Activated T-cell treated with anti-CD3 and anti-CD28 coated beads, Interleukin-2, amount 50 U/mL, for 72 hours (primary cell): ENCODE results near the gene CACNA2D4. TPM values are rescaled to one million over a fixed set of nuclear protein-coding genes. Genes with fewer than 3 reads are reported as not detected.

Source experiments
- ATAC-seq, 2 donors: fragments of 150-1000 bp; cut with Tn5 transposase; replicated peaks in 1 of 2; 2 replicates each; pipeline ENCODE4 v1.10.0; 2021; ENCODE audit warnings: moderate library complexity in 2 of 2, mild to moderate bottlenecking in 1 of 2
- DNase-seq, 2 donors: peaks; one replicate each; pipeline ENCODE4 v3.0.0; 2021 to 2022; ENCODE audit warnings: mixed read lengths in 1 of 2
- H3K27ac Mint-ChIP-seq: one replicate; pipeline ENCODE4 v1.8.0; 2022; ENCODE audit warnings: mild to moderate bottlenecking, moderate library complexity, mixed read lengths
- H3K27me3 Mint-ChIP-seq: one replicate; pipeline ENCODE4 v1.8.0; 2022; ENCODE audit warnings: low read depth, mixed read lengths
- H3K36me3 Mint-ChIP-seq, 2 donors: one replicate each; pipeline ENCODE4 v1.8.0; 2022; ENCODE audit warnings: mixed read lengths in 2 of 2, mild to moderate bottlenecking in 1 of 2; ENCODE audit not compliant: insufficient read depth in 2 of 2
- H3K4me1 Mint-ChIP-seq: one replicate; pipeline ENCODE4 v1.8.0; 2022; ENCODE audit warnings: low read depth, mixed read lengths
- H3K4me3 Mint-ChIP-seq, 2 donors: one replicate each; pipeline ENCODE4 v1.8.0; 2022; ENCODE audit warnings: mild to moderate bottlenecking in 2 of 2, mixed read lengths in 2 of 2, moderate library complexity in 2 of 2
- H3K9me3 Mint-ChIP-seq, 2 donors: one replicate each; pipeline ENCODE4 v1.8.0; 2022; ENCODE audit warnings: mixed read lengths in 2 of 2
- total RNA-seq, 2 donors: library from RNA; stranded (reverse); gene quantifications; one replicate each; pipeline ENCODE4 v1.2.3, GENCODE V29; 2022

The CACNA2D4 gene
- total RNA-seq, 2 donors from 2014 or later: 6.0 to 7.2 TPM

GRCh38 chr12:1845427-1845826 is 73.0 kb downstream of the CACNA2D4 start:
- no peak overlapping the region for H3K27ac Mint-ChIP-seq
- ATAC-seq (no peak), DNase-seq (no peak)
- no peaks in the 10 kb centered on the region for H3K9me3 Mint-ChIP-seq
- no peaks in the 10 kb centered on the region for H3K36me3 Mint-ChIP-seq
- no peak overlapping the region for H3K4me3 Mint-ChIP-seq
- H3K4me1 Mint-ChIP-seq: no peaks in the 10 kb centered on the region
- H3K27me3 Mint-ChIP-seq: no peaks in the 10 kb centered on the region

DNA sequence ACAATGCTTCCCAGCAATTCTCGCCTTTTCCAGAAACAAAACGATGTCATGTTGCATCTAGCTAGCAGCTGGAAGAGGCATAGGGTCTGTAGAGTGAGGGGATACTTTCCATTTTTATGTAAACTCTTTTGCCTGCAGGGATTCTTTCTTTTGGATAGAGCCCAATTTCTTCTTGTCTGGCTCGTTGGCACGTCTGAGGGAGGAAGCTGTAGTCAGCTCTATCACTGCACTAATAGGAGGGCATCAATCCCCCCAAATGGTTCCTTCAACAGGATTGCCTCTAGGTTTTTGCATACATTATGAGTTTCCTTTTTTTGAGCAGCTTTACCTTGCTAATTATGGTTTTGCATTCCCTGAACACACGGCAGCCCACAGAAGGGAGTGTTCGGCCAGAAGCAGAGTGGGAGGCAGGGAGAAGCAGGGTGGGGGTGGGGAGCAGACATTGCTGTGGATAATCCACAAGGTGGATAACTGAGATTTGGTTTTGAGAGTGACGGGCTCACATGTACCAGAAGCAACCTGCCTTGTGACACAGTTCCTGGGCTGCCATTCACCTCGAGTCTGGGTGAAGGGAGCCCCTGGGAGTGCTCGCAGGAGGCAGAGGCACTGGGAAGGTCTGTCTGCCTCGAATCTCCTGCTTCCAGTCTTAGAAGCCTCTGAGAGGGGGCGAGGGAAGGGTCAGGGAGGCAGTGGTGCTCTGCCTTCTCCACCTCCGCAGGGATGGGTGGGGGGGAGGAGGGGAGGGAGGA is 73.6 kb downstream of the CACNA2D4 start:
- no peak for DNase-seq
- no peaks in the 10 kb centered on the region for H3K36me3 Mint-ChIP-seq
- no peaks in the 10 kb centered on the region for H3K4me1 Mint-ChIP-seq
- H3K27me3 Mint-ChIP-seq: no peaks in the 10 kb centered on the region
- no peak overlapping the region for H3K27ac Mint-ChIP-seq
- H3K4me3 Mint-ChIP-seq: no peak overlapping the region
- no peak for ATAC-seq
- H3K9me3 Mint-ChIP-seq: no peaks in the 10 kb centered on the region

DNA sequence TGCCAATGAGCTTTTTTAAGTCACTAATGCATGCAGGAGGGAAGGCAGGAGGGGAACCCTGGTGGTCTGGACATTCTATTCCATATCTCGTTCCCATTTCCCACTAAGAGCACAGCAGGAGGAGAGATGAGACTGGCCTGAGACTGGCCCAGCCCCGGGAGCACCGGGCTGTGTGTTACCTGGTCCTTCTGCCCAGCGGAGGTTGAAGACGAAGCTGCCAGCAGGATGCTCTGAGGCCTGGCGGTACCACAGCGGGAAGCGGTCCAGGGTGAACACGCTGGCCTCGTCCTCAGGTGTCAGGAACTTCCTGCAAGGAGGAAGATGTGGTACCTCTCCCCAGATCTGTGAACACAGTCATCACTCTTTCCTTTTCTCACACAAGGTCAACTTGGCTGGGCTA is 74.2 kb downstream of the CACNA2D4 start:
- no peak overlapping the region for H3K27ac Mint-ChIP-seq
- ATAC-seq (no peak), DNase-seq (no peak)
- H3K36me3 Mint-ChIP-seq: no peaks in the 10 kb centered on the region
- no peaks in the 10 kb centered on the region for H3K4me1 Mint-ChIP-seq
- no peaks in the 10 kb centered on the region for H3K9me3 Mint-ChIP-seq
- H3K4me3 Mint-ChIP-seq: no peak overlapping the region
- H3K27me3 Mint-ChIP-seq: no peaks in the 10 kb centered on the region

DNA sequence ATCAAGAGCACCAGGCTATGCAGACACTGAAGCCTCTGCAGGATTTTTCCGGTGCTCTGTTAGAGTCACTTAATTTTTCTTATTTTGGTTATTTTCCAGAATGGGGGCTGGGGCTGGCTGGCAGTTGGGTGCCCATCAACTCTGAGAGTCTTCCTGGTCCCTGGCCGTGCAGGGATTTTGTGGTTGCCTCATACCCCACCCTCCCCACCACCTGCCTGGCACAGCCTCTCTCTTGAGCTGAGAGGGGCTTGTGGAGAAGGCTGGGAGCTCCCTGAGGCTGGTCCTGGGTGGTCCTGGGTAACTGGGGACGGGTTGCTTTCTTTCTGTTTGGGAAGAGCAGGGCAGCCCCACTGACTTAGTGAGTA is 74.8 kb downstream of the CACNA2D4 start:
- Mint-ChIP-seq H3K36me3 (no peaks in the 10 kb centered on the region), H3K4me1 (no peaks in the 10 kb centered on the region), H3K4me3 (no peak overlapping the region), H3K9me3 (no peaks in the 10 kb centered on the region), H3K27ac (no peak overlapping the region), H3K27me3 (no peaks in the 10 kb centered on the region)
- no peak for DNase-seq
- ATAC-seq: no peak

DNA sequence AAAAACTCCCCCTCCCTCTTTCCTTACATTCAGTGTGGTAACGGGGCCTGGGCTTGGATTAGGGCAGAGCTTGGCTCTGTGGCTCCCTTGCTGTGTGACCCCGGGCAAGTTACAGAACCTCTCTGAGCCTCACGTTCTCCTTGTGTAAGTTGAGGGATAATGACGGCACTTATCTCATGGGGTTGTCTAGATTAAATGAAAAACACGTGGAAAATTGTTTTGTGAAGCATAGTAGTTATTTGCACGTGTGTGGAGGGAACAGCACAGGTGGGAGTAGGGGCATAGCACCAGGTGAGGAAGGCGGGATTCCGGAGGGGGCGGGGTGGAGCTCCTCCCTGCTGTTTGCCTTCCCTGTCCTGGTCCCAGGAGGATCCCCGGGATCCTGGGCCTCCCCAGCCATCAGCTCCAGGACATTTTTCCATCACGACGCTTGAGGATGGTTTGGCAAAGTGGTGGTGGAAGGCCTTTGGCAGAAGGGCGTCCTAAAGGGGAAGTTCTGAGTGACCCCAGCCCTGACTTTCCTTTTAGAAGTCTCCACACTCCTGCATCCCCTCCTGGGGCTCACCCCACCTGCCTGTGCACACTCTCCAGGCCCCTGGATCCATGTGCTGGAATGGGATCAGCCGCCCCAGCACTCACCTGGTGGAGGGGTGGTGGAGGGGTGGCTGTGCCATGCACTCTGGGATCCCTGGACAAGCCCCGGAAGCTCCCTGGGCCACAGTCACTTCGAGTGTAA is 75.4 kb downstream of the CACNA2D4 start:
- no peak overlapping the region for H3K27ac Mint-ChIP-seq
- no peaks in the 10 kb centered on the region for H3K36me3 Mint-ChIP-seq
- H3K27me3 Mint-ChIP-seq: no peaks in the 10 kb centered on the region
- H3K9me3 Mint-ChIP-seq: no peaks in the 10 kb centered on the region
- H3K4me3 Mint-ChIP-seq: no peak overlapping the region
- DNase-seq (no peak), ATAC-seq (no peak)
- no peaks in the 10 kb centered on the region for H3K4me1 Mint-ChIP-seq

DNA sequence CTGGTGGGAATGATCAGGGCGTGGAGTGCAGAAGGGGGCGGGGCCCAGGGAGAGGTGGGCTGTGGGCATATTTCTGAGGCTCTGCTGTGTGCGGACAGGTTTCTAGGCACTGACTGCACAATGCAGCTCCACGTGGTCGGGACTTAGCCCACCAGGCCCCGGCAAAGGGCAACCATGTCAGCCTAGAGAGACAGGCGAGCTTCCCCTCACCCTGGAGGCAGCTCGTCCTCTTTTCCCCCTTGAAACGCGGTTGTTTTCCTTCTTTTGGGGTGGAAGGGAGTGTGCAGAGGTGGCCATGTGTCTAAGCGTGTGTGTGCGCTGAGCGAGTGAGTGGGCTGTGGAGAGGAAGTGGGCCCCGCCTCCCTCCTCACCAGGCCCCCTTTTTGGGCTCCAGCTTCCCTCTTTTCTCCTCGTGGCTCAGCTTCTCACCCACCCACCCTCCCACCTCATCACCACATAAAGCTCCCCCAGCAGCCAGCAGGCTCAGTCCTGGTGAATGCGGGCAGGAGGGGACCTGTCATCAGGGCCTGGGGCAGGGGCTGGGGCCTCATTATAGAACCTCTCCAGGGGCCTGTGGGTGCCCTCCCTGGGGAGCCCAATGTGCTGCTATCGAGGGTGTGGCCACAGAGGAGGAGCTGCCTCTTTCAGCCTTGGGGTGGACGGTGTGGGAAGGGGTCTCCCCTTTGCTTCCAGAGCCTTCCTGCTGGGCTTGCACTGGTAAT is 76.1 kb downstream of the CACNA2D4 start:
- ATAC-seq (no peak), DNase-seq (no peak)
- H3K9me3 Mint-ChIP-seq: no peaks in the 10 kb centered on the region
- no peak overlapping the region for H3K4me3 Mint-ChIP-seq
- H3K36me3 Mint-ChIP-seq: no peaks in the 10 kb centered on the region
- no peaks in the 10 kb centered on the region for H3K27me3 Mint-ChIP-seq
- no peaks in the 10 kb centered on the region for H3K4me1 Mint-ChIP-seq
- no peak overlapping the region for H3K27ac Mint-ChIP-seq

GRCh38 chr12:1841586-1842182 is 76.8 kb downstream of the CACNA2D4 start:
- DNase-seq (no peak), ATAC-seq (no peak)
- Mint-ChIP-seq H3K27ac (no peak overlapping the region), H3K4me3 (no peak overlapping the region), H3K36me3 (no peaks in the 10 kb centered on the region), H3K27me3 (no peaks in the 10 kb centered on the region), H3K9me3 (no peaks in the 10 kb centered on the region), H3K4me1 (no peaks in the 10 kb centered on the region)

DNA sequence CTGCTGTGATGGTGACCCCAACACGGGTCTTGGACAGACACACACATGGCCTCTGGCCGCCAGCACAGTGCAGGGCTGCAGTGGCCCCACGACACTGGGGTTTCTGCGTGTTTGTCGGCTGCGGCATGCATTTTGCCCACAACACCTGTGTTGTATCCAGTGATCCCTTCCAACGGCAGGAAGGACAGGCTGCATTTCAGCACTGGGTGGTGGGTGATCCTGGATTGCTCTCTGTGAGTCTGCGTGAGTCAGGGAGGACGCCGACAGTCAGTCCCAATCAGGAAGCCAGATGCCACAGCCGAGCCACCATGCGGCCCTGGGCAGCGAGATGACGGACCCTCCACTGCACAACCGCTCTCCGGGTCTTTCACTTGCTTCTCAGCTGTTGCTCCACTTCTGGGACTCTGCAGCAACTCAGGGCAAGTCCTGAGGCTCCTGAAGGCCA is 77.4 kb downstream of the CACNA2D4 start:
- Mint-ChIP-seq H3K27ac (no peak overlapping the region), H3K4me3 (no peak overlapping the region), H3K4me1 (no peaks in the 10 kb centered on the region), H3K9me3 (no peaks in the 10 kb centered on the region), H3K27me3 (no peaks in the 10 kb centered on the region), H3K36me3 (no peaks in the 10 kb centered on the region)
- DNase-seq (no peak), ATAC-seq (no peak)

DNA sequence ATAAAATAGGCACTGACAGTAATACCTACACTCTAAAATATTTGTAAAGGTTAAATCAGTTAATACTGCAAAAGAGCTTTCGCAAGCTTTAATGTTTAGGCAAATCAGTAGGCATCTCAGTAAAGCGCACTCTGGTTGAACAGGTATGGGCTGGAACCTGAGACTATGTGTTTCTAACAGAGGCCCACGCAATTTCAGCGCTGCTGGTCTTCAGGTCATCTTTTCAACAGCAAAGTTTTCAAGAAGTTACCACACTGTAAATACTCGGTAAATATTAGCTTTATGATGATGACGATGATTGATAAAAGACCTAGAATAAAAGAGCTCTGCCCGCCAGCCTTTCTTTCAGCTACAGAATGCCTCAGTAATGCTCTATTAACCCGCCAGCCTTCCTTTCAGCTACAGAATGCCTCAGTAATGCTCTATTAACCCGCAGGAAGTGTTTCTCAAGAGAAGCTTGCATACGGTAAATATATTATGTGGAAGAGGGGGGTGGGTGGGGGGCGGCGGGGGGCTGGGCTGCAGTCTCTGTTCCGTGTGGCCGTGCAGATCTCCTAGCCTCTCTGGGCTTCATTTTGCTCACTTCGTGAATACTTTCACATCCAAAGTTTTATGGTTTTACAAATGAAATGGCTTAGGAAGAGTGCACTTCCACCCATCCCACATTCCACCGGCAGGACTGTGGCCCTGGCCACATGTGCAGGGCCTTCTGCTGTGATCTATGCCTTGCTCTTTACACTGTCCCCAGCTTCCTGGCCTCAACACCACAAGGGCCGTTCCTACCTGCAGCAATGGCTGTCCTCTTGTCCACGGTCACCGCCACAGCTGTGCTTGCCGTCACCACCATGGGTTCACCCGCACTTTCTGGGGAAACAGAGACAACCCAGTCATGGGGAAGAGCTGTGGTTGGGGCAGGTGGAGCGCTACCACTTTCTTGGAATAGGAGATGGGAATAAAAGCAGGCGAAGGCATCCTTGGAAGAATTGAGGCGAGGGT is 78.2 kb downstream of the CACNA2D4 start:
- no peaks in the 10 kb centered on the region for H3K4me1 Mint-ChIP-seq
- no peak overlapping the region for H3K4me3 Mint-ChIP-seq
- H3K27ac Mint-ChIP-seq: no peak overlapping the region
- no peaks in the 10 kb centered on the region for H3K36me3 Mint-ChIP-seq
- DNase-seq (no peak), ATAC-seq (no peak)
- H3K9me3 Mint-ChIP-seq: no peaks in the 10 kb centered on the region
- H3K27me3 Mint-ChIP-seq: no peaks in the 10 kb centered on the region

GRCh38 chr12:1839464-1839863 is 79.0 kb downstream of the CACNA2D4 start:
- no peaks in the 10 kb centered on the region for H3K9me3 Mint-ChIP-seq
- H3K27me3 Mint-ChIP-seq: no peaks in the 10 kb centered on the region
- no peaks in the 10 kb centered on the region for H3K4me1 Mint-ChIP-seq
- no peak overlapping the region for H3K4me3 Mint-ChIP-seq
- ATAC-seq (no peak), DNase-seq (no peak)
- H3K36me3 Mint-ChIP-seq: no peaks in the 10 kb centered on the region
- no peak overlapping the region for H3K27ac Mint-ChIP-seq

GRCh38 chr12:1838994-1839365 is 79.5 kb downstream of the CACNA2D4 start:
- DNase-seq (no peak), ATAC-seq (no peak)
- Mint-ChIP-seq H3K27ac (no peak overlapping the region), H3K36me3 (no peaks in the 10 kb centered on the region), H3K9me3 (no peaks in the 10 kb centered on the region), H3K27me3 (no peaks in the 10 kb centered on the region), H3K4me1 (no peaks in the 10 kb centered on the region), H3K4me3 (no peak overlapping the region)

DNA sequence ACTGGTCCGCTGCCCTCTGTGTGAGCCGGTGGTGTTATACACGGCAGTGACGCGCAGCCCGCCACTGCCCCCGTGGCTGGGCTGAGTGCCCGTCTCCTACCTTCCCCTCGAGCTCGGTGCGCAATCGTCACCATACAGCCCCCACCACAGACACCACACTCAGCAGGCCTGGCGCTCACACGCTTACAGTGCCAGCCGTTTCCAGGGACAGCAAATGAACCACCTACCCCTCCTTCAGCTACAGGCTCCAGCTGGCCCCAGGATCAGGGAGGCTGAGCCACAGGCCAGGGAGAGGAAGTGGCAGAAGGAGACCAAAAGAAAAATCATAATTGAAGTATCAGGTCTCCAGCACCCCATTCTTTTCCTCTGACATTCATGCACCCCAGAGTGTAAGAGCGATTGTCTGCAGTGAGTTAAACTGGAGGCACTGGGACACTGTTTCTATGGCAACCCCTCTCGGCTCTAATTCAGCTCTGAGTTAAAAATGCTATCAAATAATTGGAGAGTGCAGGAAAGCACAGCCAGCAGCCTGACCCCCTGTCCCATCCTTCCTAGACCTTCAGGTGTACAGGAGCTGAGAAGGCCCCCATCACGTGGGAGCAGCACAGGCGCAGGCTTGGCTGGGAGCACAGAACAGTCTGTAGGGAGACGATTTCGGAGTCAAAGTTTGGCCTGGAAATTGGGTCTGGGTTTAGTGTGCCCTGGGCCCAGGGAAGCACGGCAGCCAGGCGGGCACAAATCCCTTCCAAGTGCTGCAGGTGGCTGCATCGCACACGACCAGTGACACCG is 80.1 kb downstream of the CACNA2D4 start:
- no peaks in the 10 kb centered on the region for H3K4me1 Mint-ChIP-seq
- H3K27me3 Mint-ChIP-seq: no peaks in the 10 kb centered on the region
- DNase-seq (no peak), ATAC-seq (no peak)
- H3K27ac Mint-ChIP-seq: no peak overlapping the region
- H3K4me3 Mint-ChIP-seq: no peak overlapping the region
- no peaks in the 10 kb centered on the region for H3K36me3 Mint-ChIP-seq
- no peaks in the 10 kb centered on the region for H3K9me3 Mint-ChIP-seq
